Vagina (tissue), 2 donors: ENCODE data around the gene ACAP1.

Experiments used
- POLR2A ChIP-seq, 2 donors: fragments of 450-650 bp; IDR thresholded peaks; one replicate each; pipeline ENCODE4 v1.6.1; 2017; ENCODE audit warnings: antibody characterized with exemption in 2 of 2, mild to moderate bottlenecking in 2 of 2, moderate library complexity in 2 of 2
- TF ChIP-seq, protein P1 (sequence below), 3 experiments: fragments of 450-650 bp in 2 of 3; fragments of 200-600 bp in 1 of 3; sonication (generic) in 1 of 3; IDR thresholded peaks; one replicate each; pipeline ENCODE4 v1.5.1; 2017 to 2019; ENCODE audit warnings: antibody characterized with exemption in 3 of 3, mild to moderate bottlenecking in 2 of 3, moderate library complexity in 2 of 3

DNA sequence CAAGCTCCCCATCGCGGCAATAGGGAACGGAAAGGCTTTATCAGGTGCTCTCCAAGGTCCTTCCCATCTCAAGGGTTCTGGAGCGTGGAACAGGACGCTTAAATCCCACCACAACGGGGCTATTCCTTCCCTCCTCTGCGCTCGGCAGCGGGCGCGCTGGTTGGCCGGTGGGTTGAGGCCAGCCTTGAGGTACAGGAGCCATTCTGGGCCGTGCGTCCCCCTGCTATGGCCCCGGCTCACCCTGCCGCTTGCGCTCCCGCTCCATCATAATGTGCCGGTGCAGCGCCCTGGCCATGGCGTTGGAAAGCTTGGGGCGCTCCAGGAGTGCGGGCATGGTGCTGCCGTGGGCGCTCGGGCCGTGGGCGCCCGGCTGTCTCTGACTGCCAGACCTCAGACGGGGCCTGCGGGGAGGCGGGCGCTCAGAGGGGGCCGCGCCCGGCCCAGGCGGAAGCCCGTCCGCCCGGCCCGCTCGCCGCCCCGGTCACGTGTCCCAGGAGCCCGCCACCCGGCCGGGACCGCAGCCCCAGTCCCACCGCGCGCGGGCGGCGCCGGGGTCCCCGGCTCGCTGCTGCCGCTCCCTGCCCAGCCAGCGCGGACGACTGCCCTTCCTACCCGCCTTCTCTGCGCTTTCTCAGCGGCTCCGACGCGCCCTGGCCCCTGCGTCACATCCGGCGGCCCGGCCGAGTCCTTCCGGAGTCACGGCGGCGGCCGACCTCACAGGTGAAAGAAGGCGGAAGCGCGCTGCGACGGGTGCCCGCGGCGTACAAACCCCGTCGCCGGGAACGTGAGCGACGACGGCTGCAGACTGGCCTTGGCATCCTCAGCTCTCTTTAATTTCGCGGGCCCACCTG is 21.4 kb upstream of the ACAP1 start, which contains the start of gene GPS2:
- TF ChIP-seq, protein P1, sequence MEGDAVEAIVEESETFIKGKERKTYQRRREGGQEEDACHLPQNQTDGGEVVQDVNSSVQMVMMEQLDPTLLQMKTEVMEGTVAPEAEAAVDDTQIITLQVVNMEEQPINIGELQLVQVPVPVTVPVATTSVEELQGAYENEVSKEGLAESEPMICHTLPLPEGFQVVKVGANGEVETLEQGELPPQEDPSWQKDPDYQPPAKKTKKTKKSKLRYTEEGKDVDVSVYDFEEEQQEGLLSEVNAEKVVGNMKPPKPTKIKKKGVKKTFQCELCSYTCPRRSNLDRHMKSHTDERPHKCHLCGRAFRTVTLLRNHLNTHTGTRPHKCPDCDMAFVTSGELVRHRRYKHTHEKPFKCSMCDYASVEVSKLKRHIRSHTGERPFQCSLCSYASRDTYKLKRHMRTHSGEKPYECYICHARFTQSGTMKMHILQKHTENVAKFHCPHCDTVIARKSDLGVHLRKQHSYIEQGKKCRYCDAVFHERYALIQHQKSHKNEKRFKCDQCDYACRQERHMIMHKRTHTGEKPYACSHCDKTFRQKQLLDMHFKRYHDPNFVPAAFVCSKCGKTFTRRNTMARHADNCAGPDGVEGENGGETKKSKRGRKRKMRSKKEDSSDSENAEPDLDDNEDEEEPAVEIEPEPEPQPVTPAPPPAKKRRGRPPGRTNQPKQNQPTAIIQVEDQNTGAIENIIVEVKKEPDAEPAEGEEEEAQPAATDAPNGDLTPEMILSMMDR (IDR thresholded peaks at IDR 0.05), result no peak
- TF ChIP-seq POLR2A (IDR thresholded peaks at IDR 0.05), result peak in 1 of 2 donors; percentile 60
